Suprapubic skin (tissue), 3 donors: ENCODE results near the gene NEUROG1.

Experiments
- POLR2A ChIP-seq, 2 donors: fragments of 450-650 bp; IDR thresholded peaks; one replicate each; pipeline ENCODE4 v1.6.1; 2017; ENCODE audit warnings: antibody characterized with exemption in 2 of 2, mild to moderate bottlenecking in 2 of 2, moderate library complexity in 2 of 2
- TF ChIP-seq, protein P1 (sequence below), 2 donors: fragments of 200-600 bp in 1 of 2; fragments of 450-650 bp in 1 of 2; sonication (generic) in 1 of 2; IDR thresholded peaks; one replicate each; pipeline ENCODE4 v1.5.1; 2016 to 2019; ENCODE audit warnings: antibody characterized with exemption in 2 of 2, mild to moderate bottlenecking in 1 of 2, moderate library complexity in 1 of 2

GRCh38 chr5:135578305-135578684, 42.5 kb upstream of the NEUROG1 start:
- TF ChIP-seq POLR2A (IDR thresholded peaks at IDR 0.05), result no peak
- TF ChIP-seq, protein P1, sequence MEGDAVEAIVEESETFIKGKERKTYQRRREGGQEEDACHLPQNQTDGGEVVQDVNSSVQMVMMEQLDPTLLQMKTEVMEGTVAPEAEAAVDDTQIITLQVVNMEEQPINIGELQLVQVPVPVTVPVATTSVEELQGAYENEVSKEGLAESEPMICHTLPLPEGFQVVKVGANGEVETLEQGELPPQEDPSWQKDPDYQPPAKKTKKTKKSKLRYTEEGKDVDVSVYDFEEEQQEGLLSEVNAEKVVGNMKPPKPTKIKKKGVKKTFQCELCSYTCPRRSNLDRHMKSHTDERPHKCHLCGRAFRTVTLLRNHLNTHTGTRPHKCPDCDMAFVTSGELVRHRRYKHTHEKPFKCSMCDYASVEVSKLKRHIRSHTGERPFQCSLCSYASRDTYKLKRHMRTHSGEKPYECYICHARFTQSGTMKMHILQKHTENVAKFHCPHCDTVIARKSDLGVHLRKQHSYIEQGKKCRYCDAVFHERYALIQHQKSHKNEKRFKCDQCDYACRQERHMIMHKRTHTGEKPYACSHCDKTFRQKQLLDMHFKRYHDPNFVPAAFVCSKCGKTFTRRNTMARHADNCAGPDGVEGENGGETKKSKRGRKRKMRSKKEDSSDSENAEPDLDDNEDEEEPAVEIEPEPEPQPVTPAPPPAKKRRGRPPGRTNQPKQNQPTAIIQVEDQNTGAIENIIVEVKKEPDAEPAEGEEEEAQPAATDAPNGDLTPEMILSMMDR (IDR thresholded peaks at IDR 0.05), result no peak
